Measurements from ENCODE around the gene GLIPR1.
A peak's percentile ranks its signal among the peaks of the same experiment; 100 is the strongest.
"Not testable (repeated sequence)": the region's sequence is repeated elsewhere in the genome, so short reads cannot be mapped to it uniquely, and the experiment has no call there.

Gene GLIPR1

GRCh38 chr12:75480469-75480949 is at the start of gene GLIPR1:
GLIPR1 (plus strand) TSS chr12:75480755; CDS start chr12:75480881, 126 bp downstream.
- DNase-seq (ENCODE audit: low read depth in 2 of 2) = peak; percentile 44 to 58

- no peak for DNase-seq (ENCODE audit: low read depth in 2 of 2)
These were observed 47.6 kb upstream of the GLIPR1 start for GRCh38 chr12:75432924-75433323.

GRCh38 chr12:75437564-75437963 is 43.0 kb upstream of the GLIPR1 start:
- no peak for DNase-seq (ENCODE audit: low read depth in 2 of 2)

GRCh38 chr12:75438059-75438754 is 42.3 kb upstream of the GLIPR1 start:
- no peak for DNase-seq (ENCODE audit: low read depth in 2 of 2)

- DNase-seq (ENCODE audit: low read depth in 2 of 2) = no peak
These were observed 41.5 kb upstream of the GLIPR1 start for GRCh38 chr12:75439048-75439447.

- no peak for DNase-seq (ENCODE audit: low read depth in 2 of 2)
These were observed 40.6 kb upstream of the GLIPR1 start for GRCh38 chr12:75439930-75440329.

GRCh38 chr12:75441687-75442449 is 38.7 kb upstream of the GLIPR1 start:
- DNase-seq (ENCODE audit: low read depth in 2 of 2) = not testable (repeated sequence)

GRCh38 chr12:75442454-75442853 is 38.1 kb upstream of the GLIPR1 start:
- DNase-seq (ENCODE audit: low read depth in 2 of 2) = not testable (repeated sequence)

GRCh38 chr12:75443709-75444108 is 36.8 kb upstream of the GLIPR1 start:
- no peak for DNase-seq (ENCODE audit: low read depth in 2 of 2)

GRCh38 chr12:75444429-75445136 is 36.0 kb upstream of the GLIPR1 start:
- no peak for DNase-seq (ENCODE audit: low read depth in 2 of 2)

- DNase-seq (ENCODE audit: low read depth in 2 of 2) = not testable (repeated sequence)
These were observed 35.4 kb upstream of the GLIPR1 start for GRCh38 chr12:75445137-75445507.

GRCh38 chr12:75446857-75447256 is 33.7 kb upstream of the GLIPR1 start:
- no peak for DNase-seq (ENCODE audit: low read depth in 2 of 2)

GRCh38 chr12:75447691-75448393 is 32.7 kb upstream of the GLIPR1 start:
- DNase-seq (ENCODE audit: low read depth in 2 of 2) = no peak

- no peak for DNase-seq (ENCODE audit: low read depth in 2 of 2)
These were observed 27.8 kb upstream of the GLIPR1 start for GRCh38 chr12:75452675-75453330.

- DNase-seq (ENCODE audit: low read depth in 2 of 2) = no peak
These were observed 24.7 kb upstream of the GLIPR1 start for GRCh38 chr12:75455839-75456238.

- DNase-seq (ENCODE audit: low read depth in 2 of 2) = no peak
These were observed 23.4 kb upstream of the GLIPR1 start for GRCh38 chr12:75457191-75457590.

- not testable (repeated sequence) for DNase-seq (ENCODE audit: low read depth in 2 of 2)
These were observed 22.7 kb upstream of the GLIPR1 start for GRCh38 chr12:75457866-75458265.

GRCh38 chr12:75459755-75460154 is 20.8 kb upstream of the GLIPR1 start:
- no peak for DNase-seq (ENCODE audit: low read depth in 2 of 2)

GRCh38 chr12:75460204-75460603 is 20.4 kb upstream of the GLIPR1 start:
- DNase-seq (ENCODE audit: low read depth in 2 of 2) = no peak

GRCh38 chr12:75471902-75472890 is 8.4 kb upstream of the GLIPR1 start:
- DNase-seq (ENCODE audit: low read depth in 2 of 2) = no peak
